Upper lobe of right lung (tissue), 1 donor: ENCODE measurements around the gene FHIT. TPM values are rescaled to one million over a fixed set of nuclear protein-coding genes. Genes with fewer than 3 reads are reported as not detected.
"Not testable (repeated sequence)": the region's sequence is repeated elsewhere in the genome, so short reads cannot be mapped to it uniquely, and the experiment has no call there.

Source experiments
- ATAC-seq: fragments of 200-7000 bp; cut with Tn5 transposase; one replicate; pipeline ENCODE4 v1.9.1; 2020; ENCODE audit warnings: mild to moderate bottlenecking, moderate library complexity
- DNase-seq: peaks from one replicate; pipeline ENCODE4 v3.0.0-alpha.2; 2020
- H3K27ac ChIP-seq: fragments of 200-600 bp; one replicate; pipeline ENCODE4 v1.8.0; 2022
- H3K27me3 ChIP-seq: fragments of 200-600 bp; one replicate; pipeline ENCODE4 v1.8.0; 2022; ENCODE audit warnings: mild to moderate bottlenecking
- H3K36me3 ChIP-seq: fragments of 200-600 bp; one replicate; pipeline ENCODE4 v1.8.0; 2022
- H3K4me1 ChIP-seq: fragments of 200-600 bp; one replicate; pipeline ENCODE4 v1.8.0; 2022
- H3K4me3 ChIP-seq: fragments of 200-600 bp; one replicate; pipeline ENCODE4 v1.8.0; 2022; ENCODE audit warnings: mild to moderate bottlenecking
- H3K9me3 ChIP-seq: fragments of 200-600 bp; one replicate; pipeline ENCODE4 v1.8.0; 2022
- intact Hi-C: fragments of 100-400 bp; cut with DNase I; formaldehyde crosslinking; loops from one replicate; pipeline ENCODE4 v1.11.0; 2022
- total RNA-seq: library from RNA; stranded (reverse); fragmentation: NEBNext Ultra II Directional; extraction: Animal tissue kit (Norgen Biotek cat#: 25700); gene quantifications from one replicate; pipeline ENCODE4 v1.2.1, GENCODE V29; 2021
- TF ChIP-seq, protein P1 (sequence below): fragments of 200-600 bp; IDR thresholded peaks from one replicate; pipeline ENCODE4 v1.8.0; 2022; ENCODE audit warnings: antibody characterized with exemption
- donor health status: DM: no; HTN: yes; CAD: no; lungs with severe emphysema.

Gene FHIT
- total RNA-seq, 1 donor from 2014 or later = 9.6 TPM

DNA sequence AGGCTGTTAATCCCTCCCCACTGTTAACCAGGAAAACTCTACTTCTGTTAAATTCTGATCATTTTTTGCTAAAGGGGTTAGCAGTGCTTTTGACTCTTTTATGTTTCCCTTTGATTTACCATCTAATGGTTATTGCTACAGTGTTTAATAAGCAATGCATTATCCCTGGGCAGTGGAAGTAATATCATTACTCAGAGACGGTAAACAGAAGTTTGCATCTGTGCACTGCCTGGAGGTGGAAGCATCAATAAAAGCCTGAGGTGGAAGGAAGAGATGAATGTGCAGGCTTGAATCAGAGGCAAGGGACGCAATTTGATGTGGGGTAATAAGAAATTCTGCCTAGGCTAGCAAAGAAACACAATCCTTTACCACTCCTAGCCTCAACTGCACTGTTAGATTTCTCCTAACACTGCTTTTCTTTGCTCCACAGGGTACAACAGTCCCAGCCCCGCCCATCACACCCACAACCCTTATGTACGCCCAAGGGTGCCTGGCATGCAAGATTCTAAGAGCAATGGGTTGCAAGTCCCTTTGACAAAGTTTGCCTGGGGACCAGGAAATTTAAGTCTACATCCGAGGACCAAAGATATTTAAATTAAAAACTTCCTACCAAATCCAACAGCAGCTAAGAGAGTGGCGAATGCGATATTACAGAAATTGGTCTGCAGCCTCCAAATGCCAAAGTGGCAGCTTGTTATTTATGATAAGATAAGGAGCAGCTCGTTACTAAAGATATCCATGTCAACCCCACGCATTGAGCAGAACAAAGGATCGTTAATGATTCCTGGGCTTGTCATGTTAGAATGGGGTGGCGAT lies 261.4 kb downstream of the FHIT start:
- no peak overlapping the region for H3K27ac ChIP-seq
- no peaks in the 10 kb centered on the region for H3K4me1 ChIP-seq
- TF ChIP-seq, protein P1, sequence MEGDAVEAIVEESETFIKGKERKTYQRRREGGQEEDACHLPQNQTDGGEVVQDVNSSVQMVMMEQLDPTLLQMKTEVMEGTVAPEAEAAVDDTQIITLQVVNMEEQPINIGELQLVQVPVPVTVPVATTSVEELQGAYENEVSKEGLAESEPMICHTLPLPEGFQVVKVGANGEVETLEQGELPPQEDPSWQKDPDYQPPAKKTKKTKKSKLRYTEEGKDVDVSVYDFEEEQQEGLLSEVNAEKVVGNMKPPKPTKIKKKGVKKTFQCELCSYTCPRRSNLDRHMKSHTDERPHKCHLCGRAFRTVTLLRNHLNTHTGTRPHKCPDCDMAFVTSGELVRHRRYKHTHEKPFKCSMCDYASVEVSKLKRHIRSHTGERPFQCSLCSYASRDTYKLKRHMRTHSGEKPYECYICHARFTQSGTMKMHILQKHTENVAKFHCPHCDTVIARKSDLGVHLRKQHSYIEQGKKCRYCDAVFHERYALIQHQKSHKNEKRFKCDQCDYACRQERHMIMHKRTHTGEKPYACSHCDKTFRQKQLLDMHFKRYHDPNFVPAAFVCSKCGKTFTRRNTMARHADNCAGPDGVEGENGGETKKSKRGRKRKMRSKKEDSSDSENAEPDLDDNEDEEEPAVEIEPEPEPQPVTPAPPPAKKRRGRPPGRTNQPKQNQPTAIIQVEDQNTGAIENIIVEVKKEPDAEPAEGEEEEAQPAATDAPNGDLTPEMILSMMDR = no peak
- H3K9me3 ChIP-seq = no peaks in the 10 kb centered on the region
- H3K36me3 ChIP-seq = no peaks in the 10 kb centered on the region
- DNase-seq = no peak
- intact Hi-C loops = no loop called here
- no peak for ATAC-seq
- H3K4me3 ChIP-seq = no peak overlapping the region
- no peaks in the 10 kb centered on the region for H3K27me3 ChIP-seq

DNA sequence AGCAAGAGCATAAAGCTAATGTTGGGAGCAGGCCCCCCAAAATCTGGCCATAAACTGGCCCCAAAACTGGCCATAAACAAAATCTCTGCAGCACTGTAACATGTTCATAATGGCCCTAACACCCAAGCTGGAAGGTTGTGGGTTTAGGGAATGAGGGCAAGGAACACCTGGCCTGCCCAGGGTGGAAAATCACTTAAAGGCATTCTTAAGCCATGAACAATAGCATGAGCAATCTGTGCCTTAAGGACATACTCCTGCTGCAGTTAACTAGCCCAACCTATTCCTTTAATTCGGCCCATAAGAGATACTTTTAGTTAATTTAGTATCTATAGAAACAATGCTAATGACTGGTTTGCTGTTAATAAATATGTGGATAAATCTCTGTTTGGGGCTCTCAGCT lies 264.1 kb downstream of the FHIT start:
- H3K27me3 ChIP-seq, H3K4me3 ChIP-seq, H3K4me1 ChIP-seq, intact Hi-C loops, H3K27ac ChIP-seq, ATAC-seq, H3K36me3 ChIP-seq, H3K9me3 ChIP-seq, DNase-seq: not testable (repeated sequence)

DNA sequence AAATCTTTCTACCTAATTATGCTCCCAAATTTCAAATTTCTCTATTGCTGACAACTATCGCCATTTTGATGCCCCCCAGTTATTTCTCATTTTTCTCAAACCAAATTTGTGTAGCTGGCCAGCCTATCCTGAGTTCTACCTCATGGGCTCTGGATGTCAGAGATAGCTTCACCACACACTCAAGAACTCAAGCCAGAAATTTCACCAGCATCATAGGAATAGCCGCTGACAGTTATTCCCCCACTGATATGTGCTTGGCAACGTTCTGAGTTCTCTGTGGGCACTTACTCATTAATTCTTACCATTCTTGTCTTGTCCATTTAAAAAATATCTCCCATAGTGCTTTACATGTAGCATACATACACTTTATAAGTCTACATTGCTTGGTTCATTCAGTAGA lies 264.7 kb downstream of the FHIT start:
- ATAC-seq = no peak

DNA sequence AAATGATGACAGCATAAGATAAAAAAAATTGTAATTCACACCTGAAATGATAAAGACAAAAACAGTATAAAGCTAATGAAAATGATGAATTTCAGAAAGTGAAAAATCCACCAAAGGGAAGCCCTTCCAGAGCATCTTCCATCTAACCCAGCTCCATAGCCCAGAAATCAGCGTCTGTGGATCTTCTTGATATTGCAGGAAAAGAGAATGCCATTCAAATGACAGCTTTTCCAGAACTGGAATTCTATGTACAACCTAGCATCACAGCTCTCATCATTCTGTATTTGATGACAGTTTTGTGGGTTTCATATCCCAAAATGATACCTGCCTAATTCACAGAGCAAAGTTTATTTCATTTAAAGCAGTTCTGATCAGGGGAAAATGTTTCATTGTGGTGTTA lies 267.3 kb downstream of the FHIT start:
- no peaks in the 10 kb centered on the region for H3K4me1 ChIP-seq
- TF ChIP-seq, protein P1 = no peak
- intact Hi-C loops = no loop called here
- H3K9me3 ChIP-seq = no peaks in the 10 kb centered on the region
- no peak overlapping the region for H3K27ac ChIP-seq
- H3K27me3 ChIP-seq = no peaks in the 10 kb centered on the region
- no peak for DNase-seq
- no peak for ATAC-seq
- H3K36me3 ChIP-seq = no peaks in the 10 kb centered on the region
- no peak overlapping the region for H3K4me3 ChIP-seq

More for the DNA sequence above, 264.7 kb downstream of the FHIT start:
- intact Hi-C loops = no loop called here
- Histone ChIP-seq H3K27ac (no peak overlapping the region), H3K4me1 (no peaks in the 10 kb centered on the region), H3K4me3 (no peak overlapping the region), H3K27me3 (no peaks in the 10 kb centered on the region), H3K9me3 (no peaks in the 10 kb centered on the region), H3K36me3 (no peaks in the 10 kb centered on the region)
- TF ChIP-seq, protein P1 = no peak
- DNase-seq = no peak

DNA sequence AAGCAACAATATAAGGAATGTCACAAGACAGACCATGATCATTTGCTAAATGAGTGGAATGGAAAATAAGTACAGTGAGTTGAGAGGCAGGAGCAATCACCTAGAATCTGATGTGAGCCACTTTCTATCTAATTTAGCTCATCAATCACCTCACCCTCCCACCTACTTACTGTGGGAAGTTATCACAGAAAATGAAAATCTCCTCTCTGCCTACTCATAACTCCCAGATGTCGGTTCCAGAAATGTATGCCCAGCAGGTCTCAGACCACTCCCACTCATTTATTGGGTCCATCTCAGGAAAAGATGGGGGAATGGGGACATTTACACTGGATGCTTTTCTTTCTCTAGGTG lies 270.9 kb downstream of the FHIT start:
- Histone ChIP-seq H3K4me3 (no peak overlapping the region), H3K36me3 (no peaks in the 10 kb centered on the region), H3K27ac (no peak overlapping the region), H3K9me3 (no peaks in the 10 kb centered on the region), H3K4me1 (no peaks in the 10 kb centered on the region), H3K27me3 (no peaks in the 10 kb centered on the region)
- no peak for DNase-seq
- TF ChIP-seq, protein P1 = no peak
- ATAC-seq = no peak
- intact Hi-C loops = no loop called here

DNA sequence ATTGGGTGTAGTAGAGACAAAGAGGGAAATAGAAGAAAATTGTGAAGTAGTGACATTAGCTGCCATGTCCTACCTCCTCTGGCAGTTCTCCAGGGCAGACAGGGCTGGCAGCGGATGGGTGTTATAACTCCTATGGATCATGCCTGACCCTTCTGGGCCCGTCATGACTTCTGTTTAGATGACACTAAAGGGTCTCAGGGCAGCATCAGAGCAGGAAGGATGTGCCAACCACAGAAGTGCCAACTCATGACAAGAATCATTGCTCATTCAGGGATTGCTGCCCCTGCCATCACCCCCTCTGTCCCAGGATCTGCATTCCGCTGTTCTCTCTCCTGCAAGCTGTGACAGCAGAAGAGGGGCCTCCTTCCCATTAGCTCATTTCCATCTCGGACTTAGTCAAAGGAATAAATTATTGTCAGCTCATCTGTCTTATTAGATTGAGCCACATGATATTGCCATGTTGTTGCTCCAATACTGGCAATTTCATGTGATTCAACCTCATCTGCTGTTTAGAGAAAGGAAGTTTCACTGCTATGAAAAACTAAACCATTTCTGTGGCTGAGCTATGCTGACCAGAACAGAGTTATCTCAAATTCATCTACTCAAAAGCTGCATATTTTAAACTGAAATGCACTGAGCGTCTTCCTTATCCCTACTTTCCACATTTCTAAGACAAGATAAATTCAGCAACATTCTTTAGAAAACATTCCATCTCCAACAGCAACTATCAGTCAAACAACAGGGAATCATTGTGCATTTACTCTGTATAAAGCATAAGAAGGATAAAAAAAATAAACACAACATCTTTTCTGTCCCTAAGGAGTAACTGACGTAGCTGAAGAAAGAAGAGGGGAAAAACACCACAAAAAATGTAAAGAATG lies 271.6 kb downstream of the FHIT start:
- TF ChIP-seq, protein P1 = no peak
- DNase-seq = no peak
- H3K27me3 ChIP-seq = no peaks in the 10 kb centered on the region
- no peak overlapping the region for H3K27ac ChIP-seq
- intact Hi-C loops = no loop called here
- ATAC-seq = no peak
- no peaks in the 10 kb centered on the region for H3K36me3 ChIP-seq
- H3K4me3 ChIP-seq = no peak overlapping the region
- no peaks in the 10 kb centered on the region for H3K4me1 ChIP-seq
- no peaks in the 10 kb centered on the region for H3K9me3 ChIP-seq
